C4-2B (cell line): ENCODE measurements around the gene CD8A.

Experiments
- ZFX ChIP-seq: fragments of 450-650 bp; IDR thresholded peaks from 2 replicates; pipeline ENCODE4 v1.6.1; 2017
- TF ChIP-seq, protein P1 (sequence below): fragments of 450-650 bp; conservative IDR thresholded peaks from 2 replicates; pipeline ENCODE4 v1.5.1; 2017; ENCODE audit warnings: mild to moderate bottlenecking

DNA sequence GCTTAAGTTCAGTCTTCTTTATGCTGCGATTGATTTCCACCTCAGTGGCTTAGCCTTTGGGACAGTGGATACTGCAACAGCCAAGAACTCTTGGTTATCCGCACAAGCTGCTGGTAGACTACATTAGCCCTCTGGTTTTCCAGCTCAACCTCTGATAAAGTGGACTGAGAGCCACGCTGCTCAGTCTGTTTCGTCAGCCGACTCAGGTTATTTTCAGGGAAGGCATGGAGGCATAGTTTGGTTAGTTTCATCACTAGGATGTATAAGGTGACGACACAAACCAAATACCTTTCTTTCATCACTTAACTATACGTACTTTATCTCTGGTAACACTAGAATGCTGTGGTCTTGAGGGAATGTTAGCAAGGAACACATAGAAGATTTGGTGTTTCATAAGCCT is 14.2 kb downstream of the CD8A start:
- TF ChIP-seq, protein P1, sequence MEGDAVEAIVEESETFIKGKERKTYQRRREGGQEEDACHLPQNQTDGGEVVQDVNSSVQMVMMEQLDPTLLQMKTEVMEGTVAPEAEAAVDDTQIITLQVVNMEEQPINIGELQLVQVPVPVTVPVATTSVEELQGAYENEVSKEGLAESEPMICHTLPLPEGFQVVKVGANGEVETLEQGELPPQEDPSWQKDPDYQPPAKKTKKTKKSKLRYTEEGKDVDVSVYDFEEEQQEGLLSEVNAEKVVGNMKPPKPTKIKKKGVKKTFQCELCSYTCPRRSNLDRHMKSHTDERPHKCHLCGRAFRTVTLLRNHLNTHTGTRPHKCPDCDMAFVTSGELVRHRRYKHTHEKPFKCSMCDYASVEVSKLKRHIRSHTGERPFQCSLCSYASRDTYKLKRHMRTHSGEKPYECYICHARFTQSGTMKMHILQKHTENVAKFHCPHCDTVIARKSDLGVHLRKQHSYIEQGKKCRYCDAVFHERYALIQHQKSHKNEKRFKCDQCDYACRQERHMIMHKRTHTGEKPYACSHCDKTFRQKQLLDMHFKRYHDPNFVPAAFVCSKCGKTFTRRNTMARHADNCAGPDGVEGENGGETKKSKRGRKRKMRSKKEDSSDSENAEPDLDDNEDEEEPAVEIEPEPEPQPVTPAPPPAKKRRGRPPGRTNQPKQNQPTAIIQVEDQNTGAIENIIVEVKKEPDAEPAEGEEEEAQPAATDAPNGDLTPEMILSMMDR: no peak
- TF ChIP-seq ZFX: no peak
